NAMALWA (cell line): Measurements from ENCODE around the gene C11orf24.
A peak's percentile ranks its signal among the peaks of the same experiment; 100 is the strongest.

Experiments used
- DNase-seq: peaks from one replicate; pipeline ENCODE4 v3.0.0-alpha.2; 2015; ENCODE audit warnings: low spot score

Gene C11orf24

GRCh38 chr11:68270196-68271022, 1.4 kb downstream of the C11orf24 start:
- DNase-seq: no peak

DNA sequence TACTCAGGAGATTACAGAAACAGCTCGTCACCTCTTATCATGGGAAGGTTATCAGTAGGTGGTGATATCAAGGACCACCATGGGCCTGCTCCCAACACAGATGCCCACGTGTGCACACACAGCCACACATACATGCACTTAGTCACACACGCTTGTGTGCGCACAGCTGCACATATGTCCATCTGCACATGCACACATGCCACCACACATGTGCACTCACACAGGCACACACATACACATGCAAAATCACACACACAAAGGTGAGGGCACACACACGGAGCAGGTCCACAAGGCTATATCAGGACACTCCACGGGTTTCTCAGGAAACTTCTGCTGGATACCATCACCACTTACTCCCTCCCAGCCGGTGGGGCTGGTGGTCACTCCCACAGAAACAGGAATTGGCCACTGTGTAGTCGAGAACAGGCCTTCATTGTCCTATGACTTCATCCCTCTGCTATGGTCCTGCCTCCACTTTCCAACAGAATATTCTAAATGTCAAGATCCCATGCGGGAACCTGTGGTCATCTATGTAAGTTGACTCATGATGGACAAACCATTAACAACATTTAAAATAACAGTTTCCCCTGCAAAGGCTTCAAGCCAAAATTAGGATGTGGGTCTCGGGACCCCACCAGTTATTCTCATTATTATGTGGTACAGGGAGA, 2.2 kb downstream of the C11orf24 start:
- no peak for DNase-seq

DNA sequence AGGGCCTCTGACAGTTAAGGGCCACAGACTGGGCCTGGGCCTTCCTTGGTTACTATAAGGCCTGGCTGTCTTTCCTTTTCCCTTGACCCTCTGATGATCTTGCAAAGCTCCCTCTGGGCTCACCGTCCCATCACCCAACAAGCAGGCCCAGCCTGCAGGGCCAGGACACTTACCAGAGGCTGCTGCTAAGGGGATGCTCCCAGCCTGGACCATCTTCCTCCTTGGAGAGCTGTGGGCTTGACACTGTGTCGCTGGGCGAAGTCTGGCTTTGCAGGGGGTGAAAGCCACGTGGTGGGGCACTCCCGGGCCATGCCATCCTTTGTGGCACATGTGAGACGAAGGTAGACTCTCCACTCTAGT, 3.9 kb downstream of the C11orf24 start:
- no peak for DNase-seq

DNA sequence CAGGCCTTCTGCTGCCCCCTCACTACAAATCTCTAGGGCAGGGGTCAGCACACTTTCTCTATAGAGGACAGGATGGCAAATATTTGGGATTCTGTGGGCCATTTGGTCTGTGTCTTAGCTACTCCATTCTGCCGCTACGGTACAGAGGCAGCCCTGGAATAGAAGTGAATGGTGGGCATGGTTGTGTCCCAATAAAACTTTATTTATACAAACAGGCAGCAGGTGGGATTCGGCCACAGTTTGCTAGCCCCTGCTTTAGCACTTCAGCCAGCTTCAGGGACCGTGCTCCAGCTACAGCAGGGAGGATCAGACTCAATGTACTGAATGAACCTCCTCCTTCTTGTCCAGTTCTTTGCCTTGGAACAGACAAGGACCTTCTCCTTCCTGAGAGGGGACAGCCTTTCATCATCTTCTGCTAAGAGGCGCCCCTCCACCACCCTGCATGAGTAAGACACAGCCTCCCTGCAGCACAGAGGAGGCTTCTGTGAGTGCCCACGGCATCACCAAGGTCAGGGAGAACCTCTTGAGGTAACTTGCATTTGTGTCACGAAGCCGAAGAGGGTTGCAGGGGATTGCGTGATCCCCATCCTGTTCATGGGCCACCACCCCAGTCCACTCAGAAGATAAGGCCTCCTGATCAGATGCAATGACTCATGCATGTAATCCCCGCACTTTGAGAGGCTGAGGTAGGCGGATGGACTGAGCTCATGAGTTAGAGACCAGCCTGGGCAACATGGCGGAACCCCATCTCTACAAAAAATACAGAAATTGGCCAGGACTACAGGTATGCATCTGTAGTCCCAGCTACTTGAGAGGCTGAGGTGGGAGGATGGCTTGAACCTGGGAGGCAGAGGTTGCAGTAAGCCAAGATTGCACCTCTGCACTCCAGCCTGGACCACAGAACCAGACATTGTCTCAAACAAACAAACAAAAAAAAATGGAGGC, 4.6 kb downstream of the C11orf24 start:
- peak; percentile 28 for DNase-seq

GRCh38 chr11:68266121-68266891, 5.5 kb downstream of the C11orf24 start:
- peak; percentile 72 for DNase-seq

DNA sequence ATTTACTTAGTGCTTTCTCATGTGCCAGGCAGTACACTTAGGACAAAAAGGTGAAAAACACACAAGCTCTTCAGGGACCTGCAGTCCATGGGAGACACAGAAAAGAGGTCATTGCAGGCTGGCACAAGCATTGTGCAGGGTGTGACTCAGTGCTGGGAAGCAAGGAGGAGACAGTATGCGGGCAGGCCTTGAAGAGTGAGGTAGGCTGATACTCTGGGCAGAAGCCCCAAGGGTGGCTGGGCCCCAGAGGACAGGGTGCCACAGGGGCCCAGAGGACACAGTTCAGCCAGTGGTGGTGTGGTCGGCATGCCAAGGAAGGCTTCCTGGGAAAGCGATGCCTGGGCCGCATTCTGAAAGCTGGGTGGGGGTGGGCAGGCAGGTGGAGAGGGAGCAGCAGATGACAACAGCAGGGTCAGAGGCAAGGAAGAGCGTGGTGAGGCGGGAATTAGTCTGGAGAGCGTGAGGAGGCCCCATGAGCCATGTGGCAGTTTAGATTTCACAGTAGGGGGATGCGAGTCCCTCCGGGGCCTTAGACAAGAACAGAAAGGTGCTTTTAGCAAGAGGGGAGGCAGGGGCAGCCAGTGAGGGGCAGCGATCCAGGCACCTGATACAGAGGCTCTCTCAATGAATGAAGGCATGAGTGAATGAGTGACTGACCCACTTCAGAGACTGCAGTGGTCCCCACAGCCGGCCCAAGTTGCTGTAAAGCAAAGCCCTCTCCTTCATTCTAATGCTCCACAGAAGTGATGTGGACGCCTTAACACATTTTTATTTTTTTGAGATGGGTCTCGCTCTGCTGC, 6.8 kb downstream of the C11orf24 start:
- DNase-seq: no peak

- DNase-seq: no peak
Observed at GRCh38 chr11:68264244-68264643, 7.5 kb downstream of the C11orf24 start.

- DNase-seq: no peak
Observed at GRCh38 chr11:68263444-68264035, 8.2 kb downstream of the C11orf24 start.

GRCh38 chr11:68262544-68262827, 9.3 kb downstream of the C11orf24 start:
- no peak for DNase-seq

- DNase-seq: no peak
Observed at GRCh38 chr11:68261749-68262543, 9.8 kb downstream of the C11orf24 start.

DNA sequence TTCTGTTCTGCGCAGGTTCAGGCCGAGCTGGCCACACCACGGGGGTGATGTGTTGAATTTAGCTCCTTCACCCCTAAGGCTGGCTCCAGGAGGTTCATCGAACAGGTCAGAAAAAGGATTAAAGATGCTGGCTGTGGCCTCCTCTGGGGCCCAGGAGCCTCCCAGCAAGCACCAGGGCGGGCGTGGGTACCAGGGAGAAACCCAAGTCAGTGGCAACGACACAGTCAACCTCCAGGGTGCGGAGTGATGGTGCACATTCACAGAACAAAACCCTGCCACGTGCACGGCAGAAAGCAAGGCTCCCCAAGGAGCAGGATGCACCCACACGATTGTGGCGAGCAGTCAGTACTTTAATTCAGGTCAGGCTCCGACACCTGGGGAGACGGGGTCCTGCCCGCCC, 10.8 kb downstream of the C11orf24 start:
- no peak for DNase-seq

- DNase-seq: no peak
Observed at GRCh38 chr11:68260484-68260883, 11.3 kb downstream of the C11orf24 start.

DNA sequence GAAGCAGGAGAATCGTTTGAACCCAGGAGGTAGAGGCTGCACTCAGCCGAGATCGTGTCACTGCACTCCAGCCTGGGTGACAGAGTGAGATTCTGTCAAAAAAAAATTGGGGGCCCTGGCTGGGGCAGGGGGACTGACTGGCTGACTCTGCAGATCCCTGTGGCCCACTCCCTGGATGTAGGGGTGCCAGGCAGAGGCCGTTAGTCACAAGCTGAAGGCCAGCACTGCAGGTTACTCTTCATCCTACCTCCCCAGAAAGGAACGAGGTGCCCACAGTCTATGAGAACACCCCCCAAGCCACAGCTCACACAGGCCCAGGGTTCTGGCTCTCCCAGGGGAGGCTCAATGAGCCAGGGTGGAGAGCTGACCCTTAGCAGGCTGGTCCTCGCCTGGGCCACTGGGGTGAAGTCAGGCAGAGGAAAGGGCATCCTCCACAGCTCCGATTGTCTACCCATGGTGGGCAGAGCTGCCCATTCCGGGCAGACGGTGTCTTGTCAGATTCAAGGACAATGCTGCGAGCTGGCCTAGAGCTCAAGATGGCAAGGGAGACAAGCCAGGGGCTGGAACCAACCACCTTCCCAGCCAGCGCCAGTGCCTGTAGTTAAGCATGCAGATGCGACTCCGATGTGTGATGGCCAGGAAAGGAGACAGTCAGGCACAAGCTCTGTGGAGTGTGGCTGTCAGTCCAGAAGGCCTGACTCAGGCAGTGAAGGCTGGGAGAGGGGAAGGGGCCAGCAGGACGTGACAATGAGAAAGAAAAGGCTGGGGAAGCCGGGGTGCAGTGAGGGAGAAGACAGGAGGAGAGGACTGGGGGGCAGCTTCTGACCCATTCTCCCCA, 12.4 kb downstream of the C11orf24 start:
- no peak for DNase-seq

- no peak for DNase-seq
Observed at GRCh38 chr11:68258363-68258765, 13.4 kb downstream of the C11orf24 start.

DNA sequence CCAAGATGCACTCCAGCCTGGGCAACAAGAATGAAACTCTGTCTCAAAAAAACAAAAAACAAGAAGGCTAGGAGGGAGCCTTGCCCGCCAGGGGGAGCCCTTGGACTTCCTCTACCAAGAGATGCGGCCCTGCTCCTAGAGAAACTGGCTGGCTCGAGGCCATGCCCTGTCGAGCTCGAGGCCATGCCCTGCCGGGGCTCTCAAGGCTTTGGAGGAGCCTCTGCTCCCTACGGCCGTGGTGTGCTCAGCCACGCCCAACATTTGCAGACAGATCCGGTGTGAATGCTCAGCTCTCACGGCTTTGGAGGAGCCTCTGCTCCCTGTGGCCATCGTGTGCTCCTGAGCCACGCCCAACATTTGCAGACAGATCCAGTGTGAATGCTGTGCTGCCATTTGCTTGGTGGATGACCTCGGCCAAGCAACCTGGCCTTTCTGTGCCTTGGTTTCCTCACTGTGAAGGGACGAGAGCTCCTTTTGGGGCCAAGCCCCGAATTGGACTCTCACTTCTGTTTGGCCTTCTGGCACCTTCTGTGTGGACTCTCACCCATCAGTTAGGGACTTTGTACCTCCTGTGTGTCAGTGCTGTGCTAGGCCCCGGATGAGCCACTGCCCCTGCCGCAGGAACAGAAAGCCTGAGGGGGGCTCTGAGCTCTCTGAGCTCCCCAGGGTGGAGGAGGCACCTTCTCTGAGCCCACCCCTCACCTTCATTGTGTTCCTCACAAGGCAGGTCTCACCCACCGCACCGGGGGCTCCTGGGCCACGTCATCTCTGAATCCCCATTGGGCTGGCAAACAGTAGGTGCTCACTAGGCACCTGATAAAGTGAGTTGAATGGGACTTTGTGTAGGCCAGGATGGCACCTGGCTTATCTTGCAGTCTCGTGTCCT, 14.1 kb downstream of the C11orf24 start:
- peak; percentile 91 for DNase-seq

DNA sequence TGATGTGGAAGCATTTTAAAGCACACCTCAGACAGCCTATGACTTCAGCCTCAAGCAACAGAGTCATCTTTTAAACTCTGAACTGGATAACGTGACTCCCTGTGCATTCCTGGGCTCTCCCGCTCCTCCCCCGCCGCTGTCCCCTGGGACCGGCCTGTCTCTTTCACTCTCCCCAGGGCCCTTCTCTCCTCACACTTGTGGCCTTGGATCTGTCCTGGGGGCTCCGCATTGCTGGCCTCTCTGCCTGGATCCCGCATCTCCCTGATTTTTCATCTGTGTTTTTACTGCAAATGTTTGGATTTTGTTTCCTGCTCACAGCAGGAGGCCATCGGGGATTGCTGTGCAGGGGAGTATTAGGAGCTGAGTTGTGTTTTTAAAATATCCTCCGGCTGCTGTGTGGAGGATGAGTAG, 15.4 kb downstream of the C11orf24 start:
- DNase-seq: no peak

DNA sequence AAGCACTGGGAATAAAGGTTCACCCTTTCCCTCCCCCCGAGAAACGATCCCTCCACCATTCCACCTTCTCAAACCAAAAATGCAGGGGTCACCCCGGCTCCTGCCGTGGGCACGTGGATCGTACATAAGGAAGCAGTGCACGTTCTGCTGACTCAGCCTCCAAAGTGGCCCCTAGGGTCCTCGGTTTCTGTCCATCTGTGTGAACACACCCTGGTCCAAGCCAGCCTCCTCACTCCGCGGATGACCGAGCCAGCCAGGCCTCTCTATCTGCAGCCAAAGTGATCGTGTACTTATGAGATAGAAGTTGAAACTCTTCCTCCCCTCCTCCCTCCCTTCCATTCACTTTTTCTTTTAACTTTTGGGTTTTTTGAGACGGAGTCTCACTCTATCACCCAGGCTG, 16.2 kb downstream of the C11orf24 start:
- no peak for DNase-seq

- no peak for DNase-seq
Observed at GRCh38 chr11:68254421-68254820, 17.4 kb downstream of the C11orf24 start.
